HCT116 (cell line): ENCODE results near the gene PRPF40B.

Experiments
- CTCF ChIP-seq, 3 experiments: fragments of 200-600 bp in 1 of 3; sonication (generic) in 1 of 3; IDR thresholded peaks in 2 of 3; conservative IDR thresholded peaks in 1 of 3; 2 replicates each; pipeline ENCODE4 v1.5.1; 2012 to 2017; ENCODE audit warnings: low read depth in 2 of 3, low read length in 2 of 3, antibody characterized with exemption in 1 of 3, borderline replicate concordance in 1 of 3, control low read depth in 1 of 3, mild to moderate bottlenecking in 1 of 3, mixed read lengths in 1 of 3, mixed run types in 1 of 3, moderate library complexity in 1 of 3; ENCODE audit not compliant: insufficient read depth in 1 of 3
- EZH2 ChIP-seq: fragments of 200-600 bp; sonication (generic); IDR thresholded peaks from 2 replicates; pipeline ENCODE4 v1.6.1; 2017; ENCODE audit warnings: antibody characterized with exemption, mixed run types
- EZH2phosphoT487 ChIP-seq: fragments of 200-600 bp; IDR thresholded peaks from 2 replicates; pipeline ENCODE4 v1.6.1; 2018; ENCODE audit warnings: antibody characterized with exemption, borderline replicate concordance
- REST ChIP-seq: IDR thresholded peaks from 2 replicates; pipeline ENCODE4 v1.6.1; 2012; ENCODE audit warnings: low read depth
- TF ChIP-seq, protein P1 (sequence below): IDR thresholded peaks from 2 replicates; pipeline ENCODE4 v1.6.1; 2012

DNA sequence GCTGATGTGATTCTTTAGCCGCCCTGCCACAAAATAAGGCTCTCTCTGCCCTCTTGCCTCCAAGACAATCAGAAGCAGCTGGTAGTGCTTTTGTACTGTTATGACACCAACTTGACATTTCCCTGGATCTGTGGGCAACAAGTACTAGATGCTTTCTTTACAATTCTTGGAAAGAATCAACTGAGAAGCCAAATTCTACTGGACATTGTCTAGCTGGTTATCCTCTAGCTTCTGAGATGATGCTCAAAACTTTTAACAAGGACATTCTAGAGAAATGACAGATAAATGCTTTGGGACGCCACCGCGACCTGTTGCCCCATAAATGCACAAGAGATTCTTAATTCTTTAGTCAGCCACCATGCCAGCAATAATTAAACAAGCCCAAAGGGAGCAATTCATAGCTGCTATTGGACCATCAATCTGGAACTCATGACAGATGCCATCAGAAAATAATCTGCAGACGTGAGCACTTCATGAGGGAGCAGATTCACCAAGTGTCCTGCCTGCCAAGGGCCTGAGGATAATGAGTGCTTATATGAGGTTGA lies 61.0 kb downstream of the PRPF40B start:
- TF ChIP-seq CTCF (IDR thresholded peaks at IDR 0.05 in 2 of 3, conservative IDR thresholded peaks at IDR 0.05 in 1 of 3; ENCODE audit: borderline replicate concordance in 1 of 3, insufficient read depth in 1 of 3, low read depth in 2 of 3, low read length in 2 of 3) (no peak), EZH2phosphoT487 (no peak), EZH2 (no peak), REST (no peak)
- TF ChIP-seq, protein P1, sequence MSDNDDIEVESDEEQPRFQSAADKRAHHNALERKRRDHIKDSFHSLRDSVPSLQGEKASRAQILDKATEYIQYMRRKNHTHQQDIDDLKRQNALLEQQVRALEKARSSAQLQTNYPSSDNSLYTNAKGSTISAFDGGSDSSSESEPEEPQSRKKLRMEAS, result no peak
